Activated CD8-positive, alpha-beta memory T cell treated with anti-CD3 and anti-CD28 coated beads for 48 hours (primary cell): ENCODE results near the gene HCN4.

Source experiments
- DNase-seq, 3 experiments: peaks; one replicate each; pipeline ENCODE4 v3.0.0-alpha.2; 2020; ENCODE audit warnings: low read depth in 2 of 3, low spot score in 2 of 3

The HCN4 gene

DNA sequence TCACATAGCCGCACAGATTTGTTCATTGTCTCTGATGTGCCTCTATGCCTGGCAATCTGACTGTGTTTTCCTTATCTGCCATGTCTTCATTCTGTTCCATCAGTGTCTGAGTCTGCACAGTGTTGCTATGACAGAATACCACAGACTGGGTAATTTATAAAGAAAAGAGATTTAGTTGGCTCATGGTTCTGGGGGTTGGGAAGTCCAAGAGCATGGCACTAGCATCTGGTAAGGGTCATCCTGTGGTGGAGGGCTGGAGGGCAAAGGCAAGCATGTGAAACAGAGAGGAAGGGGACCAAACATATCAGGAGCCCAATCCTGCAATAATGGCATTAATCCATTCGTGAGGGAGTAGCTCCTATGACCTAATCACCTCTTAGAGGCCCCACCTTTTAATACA lies 11.9 kb upstream of the HCN4 start:
- DNase-seq, result no peak

DNA sequence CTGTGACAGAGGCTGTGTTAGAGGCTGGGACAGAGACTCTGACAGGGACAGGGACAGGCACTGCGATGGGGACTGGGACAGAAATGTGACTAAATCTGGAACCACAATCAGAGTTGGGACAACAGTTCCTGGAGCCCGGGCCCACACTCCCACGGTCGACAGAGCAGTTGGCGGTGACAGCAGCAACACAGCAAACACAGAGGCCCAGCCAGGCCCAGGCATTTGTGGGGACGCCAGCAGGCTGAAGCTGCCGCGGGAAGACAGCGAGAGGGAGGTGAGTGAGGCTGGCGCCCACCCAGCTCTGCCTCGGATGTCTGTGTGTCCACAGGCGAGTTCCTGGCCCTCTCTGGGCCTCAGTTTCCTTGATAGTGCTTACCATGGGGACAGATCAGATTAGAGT lies 9.3 kb upstream of the HCN4 start:
- DNase-seq, result no peak

DNA sequence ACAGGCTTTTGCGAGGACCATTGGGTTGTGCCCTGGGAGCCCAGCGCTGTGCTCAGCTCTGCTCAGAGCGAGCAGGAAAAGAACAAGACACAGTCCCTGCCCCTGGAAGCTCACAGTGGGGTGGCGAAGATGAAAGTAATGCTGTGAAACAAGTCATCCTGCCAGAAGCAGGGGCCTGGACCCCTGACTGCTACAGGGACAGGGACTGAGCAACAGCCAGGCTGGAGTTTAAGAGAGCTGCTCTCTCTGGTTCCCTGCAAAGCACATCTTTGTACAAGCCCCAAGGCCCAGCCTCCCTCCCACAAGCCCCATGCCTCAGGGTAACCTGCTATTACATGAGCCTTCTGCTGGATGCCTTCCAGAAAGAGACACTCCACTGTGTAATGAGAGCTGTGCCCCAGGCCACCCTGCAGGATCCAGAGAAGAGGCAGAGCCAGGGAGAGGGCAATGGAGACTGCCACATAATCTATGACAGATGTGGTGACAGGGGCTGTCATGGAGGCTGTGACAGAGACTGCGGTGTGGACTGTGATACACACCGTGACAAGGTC lies 7.1 kb upstream of the HCN4 start:
- no peak for DNase-seq

DNA sequence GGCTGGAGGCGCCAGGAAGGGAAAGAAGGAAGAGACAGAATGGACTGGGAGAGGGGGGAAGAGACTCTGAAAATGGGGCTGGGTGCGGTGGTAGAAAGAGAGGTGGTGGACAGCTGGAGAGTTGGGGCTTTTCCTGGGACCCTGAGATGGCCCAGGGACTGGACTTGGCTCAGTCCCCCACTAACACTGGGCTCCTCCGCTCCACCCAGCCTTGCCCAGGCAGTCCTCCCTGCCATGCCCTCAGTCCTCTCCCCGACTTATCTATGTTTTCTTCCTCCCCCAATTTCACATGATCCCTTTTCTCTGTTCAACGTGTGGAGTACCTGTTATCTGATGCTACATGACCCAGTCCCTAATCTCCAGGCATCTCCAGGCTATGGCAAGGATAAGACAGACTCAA lies 6.3 kb upstream of the HCN4 start:
- DNase-seq, result no peak

DNA sequence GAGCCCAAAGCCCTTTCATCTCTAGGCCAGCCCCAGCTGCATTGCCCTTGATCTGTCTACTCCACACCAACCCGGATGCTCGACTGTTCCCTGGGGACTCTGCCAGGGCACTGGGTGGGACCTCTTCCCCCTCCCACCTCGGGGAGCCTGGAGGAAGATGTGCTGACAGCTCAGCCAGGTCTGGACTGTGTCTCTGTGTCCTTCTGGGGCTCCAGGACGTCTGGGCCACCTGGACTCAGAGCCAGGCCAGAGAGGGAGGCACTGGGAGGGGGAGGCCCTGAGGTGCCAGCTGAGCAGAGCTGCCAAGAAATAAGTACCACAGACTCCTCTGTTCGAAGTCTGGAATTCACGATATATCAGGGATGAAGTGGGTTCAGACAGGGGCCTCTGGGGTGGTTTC lies 5.8 kb upstream of the HCN4 start:
- DNase-seq, result no peak

DNA sequence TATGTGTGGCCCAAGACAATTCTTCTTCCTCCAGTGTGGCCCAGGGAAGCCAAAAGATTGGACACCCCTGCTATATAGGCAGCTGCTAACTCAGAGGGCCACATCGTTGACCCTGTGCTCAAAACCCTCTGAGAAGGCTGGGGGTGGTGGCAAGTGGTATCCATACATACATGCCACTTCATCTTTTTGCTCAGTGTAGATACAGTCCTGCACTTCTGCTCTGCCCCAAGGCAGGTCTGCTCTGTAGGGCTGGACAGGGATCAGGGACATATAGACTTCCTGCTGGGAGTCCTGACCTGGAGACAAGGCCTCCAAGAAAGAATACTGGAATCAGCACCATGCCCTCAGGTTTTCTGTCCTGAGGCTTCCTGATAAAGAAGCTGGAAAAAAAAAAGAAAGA lies 4.5 kb upstream of the HCN4 start:
- DNase-seq, result no peak

DNA sequence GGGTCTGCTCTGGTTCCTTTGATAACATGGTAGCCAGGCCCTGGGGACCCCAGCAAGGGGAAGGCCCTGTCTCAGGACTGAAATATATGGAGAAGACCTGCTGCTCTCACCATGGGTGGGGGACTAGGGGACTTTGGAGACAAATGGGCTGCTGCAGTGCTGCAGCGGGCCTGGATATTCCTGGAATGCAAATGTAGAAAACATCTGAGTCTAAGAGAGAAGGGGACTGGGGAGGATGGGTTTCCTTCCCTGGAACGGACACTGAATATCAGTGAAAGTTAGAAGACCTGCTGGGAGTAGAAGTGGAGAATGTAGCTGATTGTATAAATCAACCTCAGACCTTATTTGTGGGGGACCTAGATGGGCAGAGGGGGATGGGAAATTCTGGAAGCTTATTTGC lies 3.1 kb upstream of the HCN4 start:
- DNase-seq, result no peak

DNA sequence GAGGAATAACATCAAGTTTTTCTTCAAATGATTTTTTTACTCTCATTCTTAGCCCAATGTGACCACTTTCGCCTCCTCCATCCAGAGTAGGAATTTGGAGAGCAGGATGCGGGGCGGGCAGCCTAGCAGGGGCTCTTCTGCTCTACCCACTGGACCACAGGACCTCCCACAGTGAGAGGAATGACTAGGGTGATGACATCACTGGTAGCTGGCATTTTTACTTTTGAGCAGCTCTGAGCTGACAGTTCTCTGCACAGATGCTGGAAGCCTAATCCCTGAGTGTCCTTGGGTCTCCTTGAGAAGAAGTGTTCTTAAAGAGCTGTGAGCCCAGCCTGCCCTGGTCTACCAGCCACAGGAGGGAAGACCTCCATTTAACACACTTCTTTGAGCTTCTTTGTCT lies 1.4 kb upstream of the HCN4 start:
- no peak for DNase-seq

DNA sequence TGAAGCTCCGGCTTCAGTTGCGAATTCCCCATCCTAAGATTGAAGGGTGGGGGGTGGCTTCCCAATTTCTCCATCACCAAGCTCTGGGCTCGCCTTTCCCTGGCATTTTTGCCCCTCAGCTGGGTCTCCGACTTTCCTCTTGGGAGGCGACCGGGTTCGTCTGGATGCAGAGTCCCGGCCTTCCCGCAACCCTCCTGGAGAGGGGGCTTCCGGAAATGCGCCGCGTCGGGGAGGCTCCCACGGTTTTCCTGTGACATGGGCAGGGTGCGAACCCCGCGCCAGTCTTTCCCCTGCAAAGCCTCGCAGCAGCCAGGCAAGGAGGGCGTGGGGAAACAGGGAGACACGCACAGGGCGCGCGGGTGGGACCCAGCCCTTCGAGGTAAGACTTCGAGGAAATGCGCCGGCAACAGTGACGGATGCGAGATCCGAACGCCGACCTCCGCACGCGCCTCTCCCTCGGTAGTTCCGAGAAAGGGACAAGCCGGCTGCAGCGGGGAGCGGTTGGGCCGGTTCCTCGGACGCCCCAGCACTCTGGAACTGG lies 466 bp upstream of the HCN4 start:
- no peak for DNase-seq

DNA sequence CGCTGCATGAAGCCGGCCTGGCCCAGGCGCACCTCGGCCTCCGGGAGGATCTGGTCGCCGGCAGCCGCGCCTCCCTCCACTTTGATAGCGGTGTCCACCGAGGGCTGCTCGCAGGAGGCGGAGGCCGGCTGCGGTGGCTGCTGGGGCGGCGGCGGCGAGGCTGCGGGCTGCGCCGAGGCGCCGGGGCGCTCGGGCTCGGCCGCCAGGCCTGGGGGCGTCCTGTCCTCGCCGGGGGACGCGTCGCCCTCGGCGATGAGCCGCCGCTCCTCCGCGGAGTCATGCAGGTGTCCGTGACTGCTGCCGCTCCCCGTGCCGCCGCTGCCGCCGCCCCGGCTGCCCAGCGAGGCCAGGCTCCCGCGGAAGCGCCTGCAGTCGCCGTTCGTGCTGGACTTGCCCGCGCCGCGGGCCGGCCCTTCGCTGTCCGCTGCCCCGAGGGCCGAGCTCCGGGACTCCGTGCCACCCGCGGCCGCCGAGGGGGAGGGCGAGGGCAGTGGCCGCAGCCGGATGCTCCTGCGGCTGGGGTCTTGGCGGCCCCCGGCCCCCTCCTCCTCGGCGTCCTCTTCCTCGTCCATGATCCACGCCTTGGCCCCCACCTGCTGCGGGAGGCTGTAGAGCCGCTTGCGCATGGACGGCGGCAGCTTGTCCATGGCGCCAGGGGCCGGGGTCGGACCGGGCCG lies 996 bp downstream of the HCN4 start:
- no peak for DNase-seq

DNA sequence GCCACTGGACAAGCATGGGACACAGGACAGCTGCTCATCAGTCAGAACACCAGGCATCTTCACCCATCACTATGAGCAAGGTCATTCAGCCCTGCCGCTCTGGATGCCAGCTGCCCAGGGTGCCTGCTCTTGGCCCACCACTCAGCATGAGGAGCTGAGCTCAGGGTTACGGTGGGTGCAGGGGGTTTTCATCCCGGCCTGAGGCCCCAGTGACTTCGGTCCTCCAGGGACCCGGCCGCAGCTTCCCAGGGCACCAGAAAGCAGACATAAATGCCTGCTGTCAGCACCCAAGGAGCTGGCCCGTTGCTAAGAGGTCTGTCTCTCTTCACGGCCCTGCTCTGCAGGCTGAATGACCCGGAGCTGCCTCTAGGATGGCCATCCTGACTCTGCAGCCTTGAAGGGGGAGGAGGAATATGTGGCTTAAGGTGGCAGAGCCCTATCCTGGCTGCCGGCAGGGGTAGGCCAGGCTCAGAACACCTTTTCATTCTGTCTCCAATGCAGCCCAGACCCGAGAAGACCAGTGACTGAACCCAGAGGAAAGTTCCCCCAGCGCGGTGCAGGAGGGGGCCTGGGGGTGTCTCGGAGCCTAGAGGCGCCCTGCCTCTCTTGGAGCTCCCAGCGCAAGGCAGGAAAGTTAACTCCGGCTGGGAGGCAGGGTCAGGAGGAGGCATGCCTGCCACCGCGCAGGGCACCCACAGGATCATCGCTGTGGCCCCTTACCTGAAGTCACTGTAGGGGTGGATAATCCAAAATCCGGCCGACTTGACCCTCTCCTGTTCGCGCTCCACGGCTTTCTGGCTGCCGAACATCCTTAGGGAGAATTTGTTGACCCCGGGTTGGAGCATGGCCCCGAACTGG lies 1.8 kb downstream of the HCN4 start:
- no peak for DNase-seq

DNA sequence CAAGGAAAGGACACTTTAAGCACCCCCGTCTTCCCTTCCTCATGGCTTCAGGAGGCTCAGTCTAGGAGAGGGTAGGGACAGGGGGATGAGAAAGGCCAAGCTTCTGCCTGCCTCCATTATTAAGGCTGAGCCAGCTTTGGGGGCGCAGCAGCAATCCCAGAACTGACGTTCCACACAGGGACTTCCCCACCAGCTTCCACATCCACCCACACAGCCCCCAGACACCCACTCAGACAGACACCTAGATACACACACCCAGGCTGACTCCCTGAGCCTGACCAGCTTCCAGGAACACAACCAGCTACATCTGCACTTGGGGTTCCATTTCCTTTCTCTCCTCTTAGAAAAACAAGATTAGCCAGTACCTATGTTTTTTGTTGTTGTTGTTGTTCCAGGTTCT lies 4.7 kb downstream of the HCN4 start:
- no peak for DNase-seq

DNA sequence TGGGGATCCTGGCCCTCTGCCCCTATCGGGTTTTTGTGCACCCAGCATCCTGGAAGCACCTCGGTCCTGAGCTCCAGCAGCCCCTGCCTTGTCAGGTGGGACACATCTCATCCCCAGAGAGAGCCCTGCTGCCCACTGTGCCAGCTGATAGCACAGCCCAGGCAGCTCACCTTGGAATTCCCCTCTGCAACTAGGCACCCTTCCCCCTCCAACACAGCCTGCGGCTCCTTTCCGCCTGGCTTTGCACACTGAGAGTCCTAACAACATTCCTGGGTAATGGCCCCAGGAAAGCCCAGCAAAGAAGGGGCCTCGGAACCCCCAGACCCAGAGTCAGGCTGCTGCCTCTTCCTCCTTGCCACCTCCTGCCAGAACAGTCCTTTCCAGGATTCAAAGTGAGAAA lies 5.9 kb downstream of the HCN4 start:
- no peak for DNase-seq

DNA sequence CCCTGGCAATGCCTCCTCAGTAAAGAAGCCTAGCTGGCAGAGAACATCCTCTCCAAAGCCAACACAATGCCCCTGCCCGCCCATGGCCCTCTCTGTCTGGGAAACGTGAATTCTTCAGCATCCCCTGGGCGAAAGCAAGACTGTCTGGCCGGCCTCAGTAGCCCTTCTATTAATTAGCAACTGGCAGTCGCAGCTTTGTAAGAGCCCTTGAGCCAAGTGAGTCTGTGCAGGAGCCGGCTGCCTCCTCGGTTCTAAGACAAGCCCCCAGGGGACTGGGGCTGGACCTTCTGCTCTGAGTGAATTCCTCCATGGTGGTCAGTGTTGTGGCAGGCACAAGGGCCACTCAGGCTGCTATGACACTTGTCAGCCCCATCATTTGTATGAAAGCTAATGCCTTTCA lies 7.4 kb downstream of the HCN4 start:
- DNase-seq, result no peak

DNA sequence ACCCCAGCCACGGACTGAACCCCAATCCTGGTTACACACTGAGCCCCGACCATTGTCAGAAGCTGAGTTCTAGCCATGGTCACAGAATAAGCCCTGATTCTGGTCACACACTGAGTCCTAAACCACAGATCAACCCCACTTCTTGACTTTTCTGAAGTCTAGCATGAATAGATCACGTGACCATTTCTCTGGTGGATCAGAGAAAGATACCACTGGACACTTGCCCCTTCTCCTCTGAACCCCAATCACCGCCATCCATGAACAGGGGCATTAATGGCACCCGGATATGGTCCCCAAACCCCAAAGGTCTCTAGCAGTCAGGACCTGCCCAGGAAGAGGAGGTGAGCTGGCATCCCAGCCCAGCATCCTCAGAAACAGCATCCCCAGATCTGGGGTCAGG lies 9.1 kb downstream of the HCN4 start:
- no peak for DNase-seq

DNA sequence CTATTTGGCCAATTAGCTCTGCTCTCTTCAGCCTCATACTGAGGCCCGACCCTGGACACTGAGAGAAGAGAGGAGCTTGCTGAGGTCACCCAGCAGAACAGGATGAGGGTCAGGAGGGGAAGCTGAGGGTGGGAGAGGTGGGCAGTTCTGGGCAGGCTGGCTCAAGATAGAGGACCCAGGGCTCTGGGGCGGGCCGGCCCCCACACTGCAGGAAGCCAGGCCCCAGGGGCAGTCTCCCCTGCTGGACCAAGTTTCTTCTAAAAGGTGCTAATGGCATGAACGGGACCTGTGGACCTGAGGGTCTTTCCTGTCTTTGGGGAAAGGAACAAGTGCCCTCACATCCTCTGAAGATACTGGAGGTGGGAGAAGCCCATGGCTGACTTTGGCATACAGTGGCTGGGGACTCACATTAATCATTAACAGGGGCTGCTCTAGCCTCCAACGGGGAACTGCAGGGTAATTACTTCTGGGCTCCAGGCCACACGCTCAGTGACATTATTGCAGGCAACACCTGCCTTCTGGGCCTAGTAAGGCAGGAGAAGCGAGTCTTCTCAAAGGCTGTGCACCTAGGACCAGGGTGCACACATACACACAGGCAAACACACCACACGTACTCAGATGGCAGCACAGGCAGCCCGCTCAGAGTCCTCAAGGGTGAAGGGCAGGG lies 10.6 kb downstream of the HCN4 start:
- no peak for DNase-seq

DNA sequence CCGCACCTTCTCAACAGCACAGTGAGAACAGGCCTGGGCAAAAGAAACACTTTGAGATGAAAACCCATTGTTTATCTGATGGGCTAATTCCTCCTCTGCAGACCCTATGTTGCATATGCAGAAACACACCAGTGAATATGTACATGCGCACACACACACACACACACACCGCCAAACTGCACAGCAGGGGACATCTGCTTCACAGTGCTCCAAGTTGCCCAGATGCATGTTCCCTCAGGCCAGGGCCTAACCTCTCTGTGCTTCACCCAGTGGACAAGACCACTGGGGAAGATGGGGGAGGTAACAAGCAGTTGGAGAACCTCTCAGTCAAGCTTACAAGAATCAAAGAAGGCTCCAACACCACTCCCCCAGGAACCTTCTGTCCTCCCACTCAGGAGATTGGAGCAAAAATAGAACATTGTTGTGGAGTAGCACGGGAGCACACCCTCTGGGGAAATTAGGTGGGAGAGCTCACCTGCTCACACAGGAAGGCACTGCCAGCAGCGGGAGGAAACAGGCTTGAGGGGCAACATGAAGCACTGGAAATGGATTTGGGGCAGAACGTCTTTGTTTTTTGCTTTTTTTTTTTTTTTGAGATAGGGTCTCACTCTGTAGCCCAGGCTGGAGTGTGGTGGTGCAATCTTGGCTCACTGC lies 13.0 kb downstream of the HCN4 start:
- no peak for DNase-seq

DNA sequence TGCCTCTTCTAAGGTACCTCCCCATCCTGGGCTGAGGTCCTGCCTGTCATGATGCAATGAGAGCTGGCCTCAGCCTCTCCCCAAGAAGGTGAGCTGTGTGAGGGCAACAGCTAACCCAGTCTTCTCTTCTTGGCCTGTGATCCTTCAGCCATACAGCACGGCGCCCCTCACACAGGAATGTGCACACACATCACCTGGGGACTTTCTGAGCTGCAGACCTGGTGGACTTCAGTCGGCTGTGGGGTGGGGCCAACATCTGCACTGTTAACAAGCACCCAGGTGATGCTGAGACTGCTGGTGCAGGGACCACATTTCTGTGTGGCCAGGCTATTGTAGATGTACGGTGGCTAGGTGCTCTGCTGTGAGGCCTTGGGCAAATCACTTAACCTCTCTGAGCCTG lies 14.5 kb downstream of the HCN4 start:
- DNase-seq, result no peak

DNA sequence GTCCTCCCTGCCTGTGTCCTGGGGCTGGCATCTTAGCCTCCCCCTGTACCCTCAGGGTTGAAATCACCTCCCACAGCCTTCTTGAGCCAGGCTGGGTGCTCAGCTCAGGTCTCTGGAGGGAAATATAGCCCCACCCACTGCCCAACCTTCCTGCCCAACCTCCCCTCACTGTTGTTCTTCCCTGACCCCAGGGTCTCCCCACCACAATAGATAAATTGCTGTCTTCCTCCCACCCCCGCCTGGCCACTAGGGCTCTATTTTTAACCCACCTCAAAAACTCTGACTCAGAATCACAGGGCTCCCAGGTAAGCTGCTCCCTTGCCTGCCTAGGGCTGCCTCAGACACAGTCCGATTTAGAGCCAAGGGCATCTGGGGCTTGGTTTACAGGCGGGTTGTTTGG lies 15.0 kb downstream of the HCN4 start:
- no peak for DNase-seq

DNA sequence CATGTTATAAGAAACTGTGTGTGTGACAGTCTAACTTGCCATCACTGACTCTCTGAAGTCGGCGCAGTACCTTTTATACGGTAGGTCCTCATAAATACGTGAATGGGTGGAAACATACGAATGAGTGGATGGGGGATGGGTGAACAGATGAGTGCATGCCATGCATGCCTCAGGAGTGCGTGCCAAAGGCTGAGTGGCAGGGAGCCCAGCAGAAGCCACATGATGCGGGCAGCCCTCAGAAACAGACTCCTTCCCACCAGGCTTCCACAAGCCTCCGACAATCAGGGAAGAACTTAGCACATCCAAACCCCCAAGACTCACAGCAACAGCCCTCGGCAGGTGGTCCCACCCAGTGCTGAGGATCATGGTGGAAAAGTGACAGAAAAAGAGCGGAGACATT lies 16.7 kb downstream of the HCN4 start:
- no peak for DNase-seq

DNA sequence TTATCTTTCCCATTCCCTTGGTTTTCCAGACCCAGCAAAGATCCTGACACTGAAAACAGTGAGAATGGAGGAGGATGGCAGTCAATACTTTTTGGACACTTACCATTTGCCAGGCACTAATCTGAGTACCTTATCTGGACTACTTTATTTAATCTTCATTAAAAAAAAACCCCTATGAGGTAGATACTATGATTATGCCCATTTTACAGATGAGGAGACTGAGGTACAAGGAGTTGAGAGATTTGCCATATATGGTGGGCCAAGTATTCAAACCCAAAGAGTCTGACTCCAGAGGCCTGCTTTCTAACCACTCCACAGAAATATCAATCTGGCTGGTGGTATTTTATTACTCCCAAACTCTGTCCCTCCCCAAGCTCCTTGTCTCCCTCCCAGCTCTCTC lies 19.6 kb downstream of the HCN4 start:
- no peak for DNase-seq
